Cardiac fibroblast (primary cell): ENCODE data around the gene ZNF99.

Source experiments
- DNase-seq, 2 donors: peaks; one replicate each; pipeline versions ENCODE4 v3.0.0 to v3.0.0-alpha.2; 2010; ENCODE audit warnings: low read depth in 2 of 2
- H3K4me3 ChIP-seq, 2 donors: replicated peaks in 1 of 2; 1 replicate in 1 of 2; 2 replicates in 1 of 2; pipeline ENCODE4 v1.5.1; 2011; ENCODE audit warnings: low read depth in 2 of 2, low read length in 2 of 2, mild to moderate bottlenecking in 2 of 2, moderate library complexity in 1 of 2
- CTCF ChIP-seq: IDR thresholded peaks from one replicate; pipeline ENCODE4 v1.5.1; 2011; ENCODE audit warnings: low read depth, mild to moderate bottlenecking, low read length, inconsistent platforms

Gene ZNF99

GRCh38 chr19:22783651-22784410, at the start of gene ZNF99:
TSS of gene ZNF99 (minus strand) at chr19:22784151. CDS start at chr19:22784016, 135 bp downstream.
- H3K4me3 ChIP-seq = no peak within 1 kb of the TSS
- TF ChIP-seq CTCF = no peak
- DNase-seq = no peak

- TF ChIP-seq CTCF = no peak
- H3K4me3 ChIP-seq = no peak within 1 kb of the TSS
- no peak for DNase-seq
Observed at GRCh38 chr19:22832031-22832762, 48.2 kb upstream of the ZNF99 start, which contains the start of gene ZNF723. TSS of gene ZNF723 (plus strand) at chr19:22832291. CDS start at chr19:22832380, 89 bp downstream.

- no peak for DNase-seq
- no peak for TF ChIP-seq CTCF
- H3K4me3 ChIP-seq = no peak overlapping the region
Observed at GRCh38 chr19:22831211-22831610, 47.3 kb upstream of the ZNF99 start.

GRCh38 chr19:22814124-22814523, 30.2 kb upstream of the ZNF99 start:
- no peak for TF ChIP-seq CTCF
- H3K4me3 ChIP-seq = no peak overlapping the region
- DNase-seq = no peak

GRCh38 chr19:22807061-22807835, 23.3 kb upstream of the ZNF99 start:
- TF ChIP-seq CTCF = no peak
- H3K4me3 ChIP-seq = no peak overlapping the region
- no peak for DNase-seq

GRCh38 chr19:22806418-22806817, 22.5 kb upstream of the ZNF99 start:
- no peak for TF ChIP-seq CTCF
- no peak for DNase-seq
- no peak overlapping the region for H3K4me3 ChIP-seq
